LoVo (cell line): Measurements from ENCODE around the gene CD93.

Source experiments
- DNase-seq: peaks from one replicate; pipeline ENCODE4 v3.0.0-alpha.2; 2016; ENCODE audit warnings: low spot score

CD93 gene

DNA sequence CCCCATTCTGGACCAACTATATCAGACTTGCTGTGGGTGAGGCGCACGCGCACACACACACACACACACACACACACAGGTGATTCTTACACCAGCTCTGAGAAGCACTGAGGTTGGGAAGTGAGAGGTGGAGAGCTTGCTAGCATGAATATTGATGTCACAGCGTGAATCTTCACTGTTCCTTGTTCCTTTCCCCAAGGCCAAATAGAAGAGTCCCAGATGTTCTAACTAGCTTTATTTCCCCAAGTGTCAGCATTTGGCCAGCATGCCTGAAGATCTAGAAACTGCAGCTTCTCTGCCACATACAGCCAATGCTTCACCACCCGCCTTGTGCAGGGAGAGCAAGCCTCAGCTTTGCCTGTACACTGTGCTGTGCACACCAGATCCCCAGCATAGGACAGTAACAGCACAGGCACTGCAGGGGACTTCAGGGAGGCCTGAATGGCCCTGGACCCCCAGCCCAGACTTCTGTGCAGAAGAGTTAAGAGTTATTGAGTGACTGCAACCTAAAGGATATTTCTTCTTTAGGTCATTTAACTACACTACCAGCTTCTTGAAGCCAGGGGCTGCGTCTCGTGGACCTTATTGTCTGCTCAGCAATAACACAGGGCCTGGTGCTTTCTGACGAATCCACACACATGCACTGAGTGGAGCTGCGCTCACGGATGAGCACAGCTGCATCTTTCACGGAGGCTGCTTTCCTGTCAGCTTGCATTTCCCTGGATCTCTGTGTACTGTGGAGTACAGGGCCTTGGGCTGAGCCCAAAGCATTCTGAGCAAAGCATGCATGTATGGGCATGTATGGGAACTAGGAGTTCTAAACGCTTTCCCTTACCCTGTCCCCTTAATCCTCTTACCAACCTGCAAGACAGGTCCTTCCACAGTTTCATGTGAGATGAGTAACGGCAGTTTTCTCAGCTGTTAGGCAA lies 13.9 kb upstream of the CD93 start:
- DNase-seq: no peak

DNA sequence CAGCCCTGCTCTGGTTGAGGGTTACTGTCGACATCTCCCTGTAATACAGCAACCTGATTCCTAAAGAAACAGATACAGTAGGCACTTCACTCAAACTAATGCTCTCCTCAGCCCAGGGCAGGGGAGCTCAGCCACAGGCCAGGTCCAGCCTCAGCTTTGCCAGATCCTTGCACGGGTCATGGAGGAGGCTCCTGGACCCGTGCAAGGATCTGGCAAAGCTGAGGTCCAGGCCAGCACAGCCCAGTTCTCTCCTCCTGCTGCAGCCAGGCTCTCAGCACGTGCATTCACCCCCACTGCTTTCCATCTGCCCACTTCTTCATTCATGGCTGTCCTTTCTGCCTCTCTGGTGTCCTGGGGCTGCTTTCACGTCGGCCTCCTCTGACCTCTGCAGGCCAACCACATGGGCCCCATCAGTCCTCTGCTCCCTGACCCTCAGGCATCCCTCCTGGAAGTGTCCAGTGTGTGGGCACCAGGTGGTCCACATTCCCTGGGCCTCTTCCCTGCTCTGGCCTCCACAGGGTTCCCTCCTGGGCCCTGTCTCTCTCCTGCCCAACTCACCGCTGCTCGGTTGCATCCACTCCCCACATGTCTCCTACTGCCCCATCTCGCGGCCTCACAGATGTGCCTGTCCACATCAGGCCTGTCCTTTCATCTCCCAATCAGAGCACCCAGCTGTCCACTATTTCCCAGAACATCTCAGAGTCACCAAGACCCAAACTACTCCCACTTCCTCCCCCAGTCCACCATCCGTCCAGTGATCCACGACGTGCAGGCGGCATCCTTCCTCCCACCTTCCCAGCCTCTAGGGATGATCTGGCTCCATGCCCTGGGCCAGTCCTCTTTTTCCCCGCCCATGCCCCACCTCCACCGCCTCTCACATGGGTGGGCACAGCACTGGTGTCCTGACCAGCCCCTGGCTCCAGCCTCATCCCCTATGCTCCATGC lies 11.8 kb upstream of the CD93 start:
- DNase-seq: no peak

DNA sequence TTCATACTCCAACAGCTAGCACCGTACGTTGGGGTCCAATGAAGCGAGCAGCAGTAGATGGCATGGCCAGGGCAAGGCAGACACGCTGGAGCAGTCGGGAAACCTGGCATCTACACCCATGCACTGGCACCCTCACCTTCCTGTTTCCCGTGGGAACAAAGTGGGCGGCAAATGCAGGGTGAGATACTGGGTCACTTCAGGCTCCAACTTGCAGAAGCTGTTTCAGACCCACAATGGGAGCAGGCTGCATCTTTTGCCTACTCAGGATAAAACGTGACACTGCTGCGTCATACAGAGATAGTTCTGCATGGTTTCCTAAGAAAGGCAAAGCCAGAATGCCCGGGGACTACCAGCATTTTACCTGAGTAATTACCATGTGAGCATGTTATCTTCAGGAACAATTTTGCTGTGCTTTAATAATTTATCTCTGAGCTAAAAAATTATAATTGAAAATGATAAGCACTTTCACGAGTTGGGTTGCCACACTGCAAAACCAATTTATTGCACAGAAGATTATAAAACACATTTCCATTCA lies 10.9 kb upstream of the CD93 start:
- DNase-seq: no peak

DNA sequence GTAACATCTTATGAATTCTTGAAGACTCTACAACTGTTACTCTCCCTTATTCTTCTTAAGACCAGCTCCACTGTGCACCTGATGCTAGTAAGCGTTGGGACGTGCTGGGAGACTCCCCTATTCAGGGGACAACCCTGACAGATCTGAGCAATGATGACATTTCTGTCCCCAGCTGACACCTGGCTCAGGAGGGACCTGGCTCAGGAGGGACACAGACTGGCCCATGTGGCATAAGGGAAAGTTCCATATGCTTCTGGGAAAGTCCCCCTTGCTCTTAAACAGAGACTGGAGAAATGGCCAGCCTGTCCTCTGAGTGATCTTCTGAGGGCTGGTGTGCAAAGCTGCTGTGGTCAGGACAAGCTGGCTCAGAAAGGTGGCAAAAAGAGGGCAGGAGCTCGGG lies 10.0 kb upstream of the CD93 start:
- no peak for DNase-seq

DNA sequence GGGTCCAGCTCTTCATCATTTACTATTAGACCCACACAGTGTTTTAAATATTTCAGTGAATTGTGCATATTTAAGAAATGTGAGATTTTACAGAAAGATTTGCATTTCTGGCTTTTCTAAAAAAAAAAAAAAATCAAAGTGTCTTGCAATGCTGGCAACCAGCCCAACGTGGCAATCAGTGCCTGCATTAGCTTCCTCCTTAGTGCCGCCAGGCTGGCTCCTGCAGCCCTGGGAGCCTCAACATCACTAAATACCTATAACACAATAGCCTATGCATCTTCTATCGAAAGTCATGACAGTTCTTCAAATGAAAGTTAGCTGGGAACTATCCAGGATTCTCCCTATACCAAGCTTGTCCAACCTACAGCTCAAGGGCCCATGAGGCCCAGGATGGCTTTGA lies 9.4 kb upstream of the CD93 start:
- no peak for DNase-seq

DNA sequence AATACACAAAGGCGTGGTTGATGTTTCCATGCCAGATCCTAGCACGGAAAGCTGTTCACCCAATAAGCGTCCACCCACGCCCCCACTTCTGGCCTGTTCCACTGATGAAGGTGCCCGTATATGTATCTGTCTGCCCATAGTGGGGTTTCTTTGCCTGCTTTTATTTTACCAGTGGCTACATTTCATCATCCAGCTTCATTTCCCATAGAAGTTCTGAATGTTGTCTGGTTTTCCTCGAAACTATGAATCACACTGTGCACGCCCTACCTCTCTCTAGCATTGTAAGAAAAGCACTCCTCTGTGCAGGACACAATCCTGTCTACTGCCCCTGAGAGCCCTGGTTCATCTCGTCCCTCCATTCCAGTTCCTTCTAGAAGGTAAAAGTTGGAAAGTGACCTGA lies 8.8 kb upstream of the CD93 start:
- no peak for DNase-seq

DNA sequence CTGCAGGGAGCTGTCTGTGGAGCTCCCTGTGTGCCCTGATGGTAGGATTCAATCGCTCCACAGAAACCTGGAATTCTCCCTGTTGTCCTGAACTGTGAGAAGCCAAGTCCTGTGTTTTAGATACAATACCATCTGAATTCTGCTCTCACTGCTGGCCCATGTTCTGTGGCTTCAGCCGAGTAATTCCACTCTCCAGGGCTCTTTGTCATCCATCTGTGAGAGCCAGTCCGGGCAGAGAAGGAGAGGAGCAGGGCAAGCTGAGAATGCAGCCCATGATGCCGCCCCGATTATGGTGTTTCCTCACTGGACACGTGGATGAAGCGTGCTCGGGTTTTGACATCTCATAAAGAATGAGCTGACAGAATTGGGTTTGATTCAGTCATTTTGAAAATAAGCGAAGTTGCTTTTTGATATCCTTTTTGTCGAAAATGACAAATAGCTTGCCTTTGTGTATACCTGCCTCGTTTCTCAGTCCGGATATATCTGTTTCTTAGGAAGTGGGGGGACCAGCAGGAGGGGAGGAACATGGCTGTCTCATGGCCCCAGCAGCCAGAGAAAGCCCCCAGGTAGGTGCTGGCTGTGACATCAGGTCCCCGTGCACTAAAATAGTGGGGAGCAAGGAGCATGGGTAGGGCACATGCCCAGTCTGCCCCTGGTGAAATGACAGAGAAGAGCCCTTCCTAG lies 8.2 kb upstream of the CD93 start:
- no peak for DNase-seq

DNA sequence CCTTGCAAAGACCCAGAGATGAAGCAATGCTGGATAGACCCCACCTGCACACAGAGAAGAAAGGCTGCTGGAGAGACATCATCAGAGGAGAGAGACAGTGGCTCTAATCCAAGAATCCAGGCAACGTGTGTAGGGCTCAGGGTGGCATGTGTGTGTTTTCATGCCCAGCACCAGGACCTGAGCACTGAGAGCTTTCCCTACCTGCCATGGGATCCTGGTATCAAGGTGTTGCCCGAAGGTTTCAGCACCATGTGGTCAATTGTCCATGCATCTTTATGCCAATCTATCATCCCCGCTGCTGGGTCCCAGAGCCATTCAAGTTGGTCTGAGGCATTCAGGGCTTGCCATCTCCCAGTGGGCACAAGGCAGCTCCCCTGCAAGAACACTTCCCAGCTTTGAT lies 7.5 kb upstream of the CD93 start:
- DNase-seq: no peak

DNA sequence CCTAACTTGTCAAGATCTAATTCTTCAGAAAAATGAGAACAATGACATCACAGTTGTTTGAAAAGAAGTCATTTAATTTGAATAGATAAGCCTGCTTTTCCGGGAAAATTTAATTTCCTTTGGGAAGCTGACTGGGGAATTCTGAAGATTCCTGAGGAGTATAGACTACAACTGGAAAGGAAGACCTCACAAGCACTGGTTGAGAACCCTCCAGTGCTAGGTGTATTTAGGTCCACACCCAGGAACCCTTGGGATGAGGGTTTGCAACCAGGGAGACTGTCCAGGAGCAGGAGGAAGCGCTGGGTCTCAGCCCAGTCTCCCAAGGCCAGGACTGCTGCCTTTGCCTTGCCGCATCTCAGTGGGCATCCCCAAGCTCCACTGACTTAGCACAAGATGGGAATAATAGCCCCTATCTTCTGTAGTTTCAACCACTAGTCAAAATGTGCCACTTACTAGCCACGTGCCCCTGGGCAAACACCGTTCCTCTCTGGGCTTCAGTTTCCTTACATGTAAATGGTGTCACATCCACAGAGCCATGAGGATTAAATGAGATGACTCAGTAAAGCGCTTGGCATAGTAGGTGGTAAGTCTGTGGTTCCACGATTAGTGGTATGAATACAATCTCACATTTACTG lies 6.9 kb upstream of the CD93 start:
- no peak for DNase-seq

DNA sequence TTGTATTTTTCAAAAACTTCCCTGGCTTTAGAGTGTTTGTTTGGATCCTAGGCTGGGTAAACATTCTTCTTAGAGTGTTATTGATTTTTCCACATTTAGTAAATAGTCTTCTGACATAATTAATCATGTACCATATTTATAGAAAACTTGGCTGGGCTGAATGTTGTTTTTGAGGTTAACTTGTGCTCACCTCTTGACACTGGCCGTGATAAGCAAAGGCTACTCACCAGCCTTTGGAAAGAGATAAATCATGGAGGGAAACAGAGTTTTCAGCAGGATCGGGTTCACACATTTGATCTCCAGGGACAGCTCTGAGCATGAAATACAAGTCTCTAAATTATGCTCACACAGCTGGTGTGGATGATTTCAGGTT lies 6.2 kb upstream of the CD93 start:
- DNase-seq: no peak

DNA sequence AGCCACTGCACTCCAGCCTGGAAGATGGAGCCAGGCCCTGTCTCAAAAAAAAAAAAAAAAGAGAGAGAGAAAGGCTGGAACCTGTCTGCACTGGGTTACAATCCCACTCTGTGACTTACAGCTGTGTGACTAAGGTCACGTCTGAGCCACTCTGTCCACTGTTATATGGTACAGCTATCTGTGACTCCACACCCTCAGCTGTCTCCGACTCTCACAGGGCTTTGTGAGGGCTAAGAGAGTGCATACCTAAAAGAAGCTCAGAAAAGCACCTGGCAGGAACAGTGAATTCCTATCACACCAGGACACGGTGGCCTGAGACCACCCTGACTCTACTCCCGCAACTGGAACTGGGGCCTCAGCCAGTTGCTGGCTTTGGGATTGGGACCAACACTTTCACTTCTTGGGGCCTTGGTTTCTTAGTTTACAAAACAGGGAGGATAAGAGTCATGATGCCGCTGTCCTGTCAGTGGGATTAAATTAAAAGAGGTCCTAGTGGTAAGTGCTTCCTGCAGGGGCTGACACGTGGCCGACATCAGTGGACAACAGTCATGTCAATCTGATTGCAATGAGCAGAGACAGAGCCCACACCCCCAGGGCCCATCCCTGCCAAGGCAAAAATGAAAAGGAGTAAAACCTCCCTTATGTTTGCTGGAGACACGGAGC lies 5.7 kb upstream of the CD93 start:
- DNase-seq: no peak

DNA sequence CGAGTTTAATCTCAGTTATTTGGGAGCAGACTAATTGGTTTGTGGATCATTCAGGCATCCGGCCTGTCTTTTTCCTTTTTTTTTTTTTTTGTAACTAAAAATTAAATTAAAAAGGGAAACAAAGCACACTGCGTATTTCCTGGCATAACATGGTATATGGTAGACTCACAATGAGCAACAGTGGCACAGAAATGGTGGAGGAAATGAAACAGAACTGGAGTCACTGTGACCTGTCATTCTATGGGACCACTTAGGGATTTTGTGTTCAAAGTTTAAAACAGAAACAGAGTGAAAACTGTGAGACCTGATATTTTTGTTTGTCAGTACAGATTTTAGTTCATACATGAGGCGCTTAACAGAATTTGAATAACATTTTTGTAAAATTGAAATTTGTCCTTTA lies 4.8 kb upstream of the CD93 start:
- no peak for DNase-seq

DNA sequence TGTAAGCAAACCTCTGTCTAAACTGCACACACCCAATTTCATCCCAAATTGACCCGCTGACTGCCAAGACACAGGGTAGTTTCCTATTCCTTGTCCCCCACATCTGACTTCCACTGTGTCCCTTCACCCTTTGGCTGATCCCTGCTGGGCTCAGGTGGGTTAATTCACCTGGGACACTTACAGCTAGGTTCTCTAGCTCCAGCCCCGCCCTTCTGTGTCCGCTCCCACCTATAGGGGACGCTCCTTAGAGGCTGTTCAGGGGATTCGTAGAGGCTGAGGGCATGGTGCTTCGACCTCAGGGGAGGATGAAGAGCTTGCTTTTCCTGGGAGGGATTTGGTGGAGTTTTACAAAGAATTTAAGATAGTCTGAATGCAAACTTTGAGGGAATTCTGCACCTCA lies 4.0 kb upstream of the CD93 start:
- no peak for DNase-seq

DNA sequence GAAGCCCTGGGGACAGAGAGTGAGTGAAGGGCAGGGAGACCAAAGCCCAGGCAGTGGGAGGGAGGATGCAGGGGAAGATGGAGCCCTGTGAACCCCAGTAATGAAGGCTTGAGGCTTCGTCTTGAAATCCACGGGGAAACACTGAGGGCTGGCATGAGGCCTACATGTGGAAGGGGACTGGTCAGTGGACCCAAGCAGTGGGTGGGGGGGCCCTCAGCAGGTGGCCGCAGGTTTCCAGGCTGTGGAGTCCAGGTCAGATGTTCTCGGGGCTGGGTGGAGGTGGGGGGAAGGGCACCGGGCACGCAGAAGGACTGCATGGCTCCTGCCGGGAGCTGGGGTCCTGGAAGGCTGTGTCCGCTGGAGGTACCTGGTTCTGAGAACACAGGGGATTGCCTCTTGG lies 2.7 kb upstream of the CD93 start:
- DNase-seq: no peak

DNA sequence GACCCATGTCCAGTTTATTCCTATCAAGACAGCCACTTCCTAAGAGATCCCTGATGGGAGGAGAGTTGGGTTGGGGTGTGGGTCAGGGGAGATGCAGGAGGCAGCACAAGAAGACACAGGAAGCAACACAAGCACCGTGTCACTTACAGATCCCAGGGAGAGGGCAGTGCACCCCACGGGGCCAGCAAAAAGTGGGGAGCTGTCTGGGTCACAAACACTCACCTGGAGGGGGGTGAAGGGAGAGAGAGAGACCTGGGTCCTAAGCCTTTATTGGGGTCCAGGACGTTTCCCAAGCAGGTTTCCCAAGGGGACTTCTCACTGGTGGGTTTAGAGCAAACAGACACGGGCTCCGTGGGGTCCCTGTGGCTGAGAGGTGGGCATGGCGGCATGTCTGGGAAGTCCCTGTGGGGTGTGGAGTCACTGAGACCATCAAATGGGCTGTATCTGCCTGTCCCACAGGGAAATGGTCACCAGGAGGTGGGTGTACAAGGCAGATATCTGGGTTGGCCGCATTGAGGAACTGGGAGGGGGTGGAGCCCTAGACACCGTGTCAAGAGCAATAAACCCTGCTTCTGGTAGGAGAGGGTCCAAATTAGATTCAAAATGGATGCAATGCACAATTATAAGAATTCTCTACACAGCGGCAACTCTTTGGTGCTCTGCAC lies 1.6 kb upstream of the CD93 start:
- DNase-seq: no peak

DNA sequence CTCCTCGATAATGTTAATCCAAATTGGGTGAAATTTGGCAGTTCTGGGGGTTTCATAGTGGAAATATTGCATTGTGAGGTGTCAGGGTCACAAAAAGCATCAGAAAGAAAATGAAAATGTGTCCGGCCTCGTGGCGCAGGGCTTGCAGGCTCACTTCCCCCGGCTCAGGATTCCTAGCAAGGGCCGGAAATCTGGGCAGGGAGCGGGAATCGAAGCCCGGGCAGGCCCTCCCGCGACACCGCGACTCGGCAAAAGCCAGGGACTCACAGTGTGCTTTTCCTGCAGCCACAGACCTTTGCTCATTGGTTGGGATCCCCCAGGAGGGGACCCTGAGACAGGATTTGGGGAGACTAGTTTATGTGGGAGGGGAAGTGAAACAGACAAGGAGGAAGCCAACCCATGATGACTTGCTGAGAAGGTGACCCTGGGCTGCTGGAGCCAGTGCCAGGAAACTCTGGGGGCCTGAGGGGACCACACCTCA lies 847 bp upstream of the CD93 start:
- no peak for DNase-seq

DNA sequence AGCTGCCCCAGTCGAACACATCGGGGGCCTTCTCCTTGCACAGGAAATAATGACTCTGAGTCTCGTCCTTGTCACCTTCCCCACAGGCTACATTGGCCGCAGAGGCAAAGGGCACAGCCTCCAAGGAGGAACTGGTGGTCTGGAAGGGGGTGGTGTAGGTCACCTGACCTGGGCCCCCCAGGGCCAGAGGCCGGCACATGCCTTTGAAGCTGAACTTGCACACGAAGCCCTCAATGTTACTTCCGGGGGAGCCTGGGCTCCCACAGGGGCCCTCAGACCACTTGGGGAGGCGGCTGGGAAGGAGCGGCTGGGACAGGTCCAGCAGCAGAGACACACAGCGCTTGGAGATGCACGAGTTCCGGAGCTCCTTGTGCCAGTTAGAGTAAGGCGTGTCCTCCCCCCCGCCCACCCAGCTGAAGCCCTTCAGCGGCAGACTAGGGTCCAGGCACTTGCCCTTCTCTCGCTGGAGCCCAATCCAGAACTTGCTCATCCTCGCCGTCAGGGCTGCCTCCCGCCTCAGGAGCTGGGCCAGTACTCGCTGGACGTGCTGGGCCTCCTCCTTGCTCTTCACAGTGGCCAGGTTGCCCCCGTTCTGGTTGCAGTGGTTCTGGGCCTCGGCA lies 578 bp downstream of the CD93 start:
- DNase-seq: no peak

DNA sequence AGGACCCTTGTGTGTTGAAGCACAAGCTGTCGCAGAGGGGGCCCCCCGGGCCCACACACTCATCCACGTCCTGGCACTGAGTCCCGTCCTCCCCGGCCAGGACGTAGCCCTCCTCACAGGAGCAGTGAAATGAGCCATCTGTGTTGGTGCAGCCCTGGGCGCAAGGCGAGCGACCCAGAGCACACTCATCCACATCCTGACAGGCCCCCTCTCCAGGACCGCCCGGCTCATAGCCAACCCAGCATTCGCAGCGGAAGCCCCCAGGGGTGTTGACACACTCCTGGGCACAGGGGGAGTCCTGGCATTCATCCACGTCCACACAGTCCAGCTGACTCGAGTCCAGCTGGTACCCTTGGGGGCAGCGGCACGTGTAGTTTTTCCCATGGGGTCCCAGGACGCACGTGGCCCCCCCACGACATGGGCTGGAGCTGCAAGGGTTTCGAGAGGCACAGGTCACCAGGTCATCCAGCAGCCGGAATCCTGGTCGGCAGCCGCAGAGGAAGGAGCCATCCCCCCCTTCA lies 1.2 kb downstream of the CD93 start:
- DNase-seq: no peak

DNA sequence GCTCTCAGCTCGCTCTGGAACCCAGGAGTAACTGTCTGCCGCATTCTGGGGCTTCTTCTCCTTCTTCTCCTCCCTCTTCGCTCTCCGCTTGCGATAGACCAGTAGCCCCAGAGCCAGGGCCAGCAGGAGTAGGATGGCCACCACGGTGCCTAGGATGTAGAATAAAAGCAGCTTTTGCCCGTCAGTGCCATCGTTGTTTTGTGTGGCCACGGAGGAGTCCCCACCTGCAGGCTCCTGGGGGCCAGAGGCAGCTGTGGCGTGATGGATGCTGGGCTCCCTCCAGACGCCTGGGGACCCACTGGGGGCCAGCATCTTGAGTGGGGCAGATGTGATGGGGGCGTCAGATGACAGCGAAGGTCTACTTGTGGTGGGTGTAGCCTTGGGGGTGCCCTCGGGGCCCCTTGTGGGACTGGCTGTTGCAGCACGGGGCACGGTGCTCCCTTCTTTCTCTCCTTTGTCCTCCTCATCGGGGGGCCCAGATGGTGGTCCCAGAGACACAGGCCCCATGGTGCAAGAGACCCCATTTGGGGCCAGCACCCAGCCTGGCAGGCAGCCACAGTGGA lies 1.8 kb downstream of the CD93 start:
- DNase-seq: no peak
